SK-N-SH (cell line): ENCODE results near the gene CCDC116. TPM values are rescaled to one million over a fixed set of nuclear protein-coding genes. Genes with fewer than 3 reads are reported as not detected.
"Not testable (repeated sequence)": the region's sequence is repeated elsewhere in the genome, so short reads cannot be mapped to it uniquely, and the experiment has no call there.

Experiments used
- CTCF ChIA-PET: fragments of 300-600, 350-600 bp; formaldehyde crosslinking; extraction: SDS; loops from one replicate; lab custom pipeline; 2021; lab: Yijun Ruan, JAX
- POLR2A ChIA-PET: fragments of 350-600 bp; sonication (Branson Sonifier 250); formaldehyde crosslinking; extraction: SDS; loops from one replicate; lab custom pipeline; 2020; ENCODE audit warnings: antibody characterized with exemption, inconsistent platforms; lab: Yijun Ruan, JAX
- DNase-seq: peaks from one replicate; pipeline ENCODE4 v3.0.0; 2012
- H2AFZ ChIP-seq: fragments of 200-600 bp; sonication (generic); 2 replicates; pipeline ENCODE4 v1.8.1; 2016; ENCODE audit warnings: antibody characterized with exemption, mild to moderate bottlenecking, low read depth
- H3F3A ChIP-seq: fragments of 200-600 bp; sonication (generic); replicated peaks from 2 replicates; pipeline ENCODE3; 2016; ENCODE audit warnings: antibody characterized with exemption, mild to moderate bottlenecking; ENCODE audit not compliant: insufficient read depth
- H3K27ac ChIP-seq, 2 experiments: fragments of 200-500 bp in 1 of 2; fragments of 200-600 bp in 1 of 2; sonication (Bioruptor generic) in 1 of 2; sonication (generic), shearing (Covaris generic) in 1 of 2; 2 replicates each; pipeline versions ENCODE4 v1.5.1 to v1.6.1; 2014 to 2016; ENCODE audit warnings: low read depth in 2 of 2, inconsistent platforms in 1 of 2, low read length in 1 of 2, mild to moderate bottlenecking in 1 of 2, mixed read lengths in 1 of 2
- H3K27me3 ChIP-seq: fragments of 200-600 bp; sonication (generic), shearing (Covaris generic); 2 replicates; pipeline ENCODE4 v1.6.1; 2016; ENCODE audit warnings: mixed run types; ENCODE audit not compliant: insufficient read depth
- H3K36me3 ChIP-seq, 2 experiments: fragments of 200-500 bp in 1 of 2; fragments of 200-600 bp in 1 of 2; sonication (Bioruptor generic) in 1 of 2; sonication (generic) in 1 of 2; replicated peaks in 1 of 2; 2 replicates each; pipeline versions ENCODE3 to v1.5.1; 2014 to 2016; ENCODE audit warnings: low read length in 1 of 2, mild to moderate bottlenecking in 1 of 2; ENCODE audit not compliant: insufficient read depth in 2 of 2, control insufficient read depth in 1 of 2
- H3K4me1 ChIP-seq, 2 experiments: fragments of 200-500 bp in 1 of 2; fragments of 200-600 bp in 1 of 2; sonication (Bioruptor generic) in 1 of 2; sonication (generic), shearing (Covaris generic) in 1 of 2; 2 replicates each; pipeline versions ENCODE4 v1.5.1 to v1.6.1; 2014 to 2016; ENCODE audit warnings: low read depth in 1 of 2, low read length in 1 of 2, mixed run types in 1 of 2; ENCODE audit not compliant: insufficient read depth in 2 of 2, control insufficient read depth in 1 of 2
- H3K4me2 ChIP-seq: fragments of 200-600 bp; sonication (generic), shearing (Covaris generic); 2 replicates; pipeline ENCODE4 v1.6.1; 2017; ENCODE audit warnings: mixed run types
- H3K4me3 ChIP-seq, 2 experiments: fragments of 200-500 bp in 1 of 2; fragments of 200-600 bp in 1 of 2; sonication (Bioruptor generic) in 1 of 2; sonication (generic), shearing (Covaris generic) in 1 of 2; 2 replicates each; pipeline versions ENCODE4 v1.5.1 to v1.8.1; 2014 to 2016; ENCODE audit warnings: low read depth in 2 of 2, inconsistent platforms in 1 of 2, low read length in 1 of 2, mild to moderate bottlenecking in 1 of 2, mixed read lengths in 1 of 2, moderate library complexity in 1 of 2
- H3K79me2 ChIP-seq: fragments of 200-600 bp; sonication (generic); 2 replicates; pipeline ENCODE4 v1.8.1; 2017; ENCODE audit warnings: mild to moderate bottlenecking; ENCODE audit not compliant: insufficient read depth
- H3K9ac ChIP-seq: fragments of 200-600 bp; sonication (generic); 2 replicates; pipeline ENCODE4 v1.6.1; 2017; ENCODE audit warnings: mixed run types
- H3K9me2 ChIP-seq: fragments of 200-600 bp; sonication (generic); 2 replicates; pipeline ENCODE4 v1.6.1; 2017; ENCODE audit warnings: mixed run types
- H3K9me3 ChIP-seq: fragments of 200-600 bp; sonication (generic); 2 replicates; pipeline ENCODE4 v1.6.1; 2017; ENCODE audit warnings: mixed run types, mild to moderate bottlenecking, moderate library complexity
- H4K20me1 ChIP-seq: fragments of 200-600 bp; sonication (generic); 2 replicates; pipeline ENCODE4 v1.6.1; 2017; ENCODE audit warnings: mild to moderate bottlenecking, mixed run types; ENCODE audit not compliant: insufficient read depth
- CTCF ChIP-seq: fragments of 200-600 bp; sonication (generic); IDR thresholded peaks from 2 replicates; pipeline ENCODE4 v1.6.1; 2017; ENCODE audit warnings: antibody characterized with exemption, mild to moderate bottlenecking, moderate library complexity
- FOSL2 ChIP-seq: IDR thresholded peaks from 2 replicates; pipeline ENCODE4 v1.4.0; 2012; ENCODE audit warnings: low read depth, mild to moderate bottlenecking, moderate library complexity, borderline replicate concordance
- FOXJ3 ChIP-seq: sonication (generic); formaldehyde crosslinking; IDR thresholded peaks from 2 replicates; pipeline ENCODE4 v1.5.1; 2020; ENCODE audit warnings: mild to moderate bottlenecking, missing genetic modification reagents
- GATA2 ChIP-seq: sonication (generic); formaldehyde crosslinking; IDR thresholded peaks from 2 replicates; pipeline ENCODE4 v1.5.0; 2020; ENCODE audit warnings: mild to moderate bottlenecking, missing genetic modification reagents
- MAX ChIP-seq: IDR thresholded peaks from 2 replicates; pipeline ENCODE4 v1.4.0; 2012; ENCODE audit warnings: low read depth
- NRF1 ChIP-seq: IDR thresholded peaks from 2 replicates; pipeline ENCODE4 v1.6.1; 2012; ENCODE audit warnings: low read depth, mild to moderate bottlenecking, low read length
- RXRA ChIP-seq: IDR thresholded peaks from 2 replicates; pipeline ENCODE4 v1.4.0; 2012; ENCODE audit warnings: low read depth, mild to moderate bottlenecking, borderline replicate concordance
- YY1 ChIP-seq: IDR thresholded peaks from 2 replicates; pipeline ENCODE4 v1.4.0; 2012; ENCODE audit warnings: low read depth, mild to moderate bottlenecking
- WGBS: methylation state at CpG from one replicate; pipeline ENCODE4 v1.1.6; 2017; ENCODE audit warnings: low lambda C conversion rate; 5-methylcytosine and 5-hydroxymethylcytosine counted together
- polyA plus RNA-seq, 3 experiments: library from polyadenylated mRNA; depleted of rRNA; stranded (reverse); fragments of >200 nt; gene quantifications; 2 replicates each; pipeline ENCODE4 v1.2.3, GENCODE V29; 2012

CCDC116 gene
- polyA plus RNA-seq, 1 of the 3 experiments (the other 2 are of a cell fraction) = 0.28 TPM

- H3K4me3 ChIP-seq = peak overlapping the region in 1 of 2 experiments; percentile 70; a peak in 2 of 4 replicates
- H3K4me1 ChIP-seq = peaks cover 5 to 21% of the 10 kb centered on the region in 2 experiments; a peak in 2 of 4 replicates
- no peaks in the 10 kb centered on the region for H3K9me3 ChIP-seq
- H4K20me1 ChIP-seq = no peaks in the 10 kb centered on the region
- no peaks in the 10 kb centered on the region for H3K27me3 ChIP-seq
- 90% methylated on average over 16 of the region's 22 CpGs for WGBS
- H3K9ac ChIP-seq = no peak overlapping the region
- POLR2A ChIA-PET = interaction anchor here (0.7 to 2.9 kb wide), 6 partner anchors 7 to 92 kb away, joined by 3 to 20 read pairs (median 6); partner anchors contain the start of genes PPIL2, YDJC and YPEL1
- H3K36me3 ChIP-seq = peaks cover 0 to 2% of the 10 kb centered on the region in 2 experiments
- DNase-seq = no peak
- peak overlapping the region; percentile 97 for H3K4me2 ChIP-seq
- H3K79me2 ChIP-seq = 0 out of 2 replicates have a peak, but pooled peaks cover 3% of the 10 kb centered on the region
- no peak overlapping the region for H2AFZ ChIP-seq
- H3K9me2 ChIP-seq = no peaks in the 10 kb centered on the region
- no peak for TF ChIP-seq FOSL2
- no peak for TF ChIP-seq MAX
- no peak for TF ChIP-seq RXRA
- TF ChIP-seq CTCF = peak; percentile 19; the same call in 1 of the 2 replicates
- no peak for TF ChIP-seq NRF1
- TF ChIP-seq FOXJ3 = no peak
- no peak for TF ChIP-seq YY1
- no peak for TF ChIP-seq GATA2 (CRISPR knock-in tag)
- H3K27ac ChIP-seq = no peak overlapping the region; a peak in 1 of 4 replicates
- H3F3A ChIP-seq = peaks cover 18% of the 10 kb centered on the region
- CTCF ChIA-PET = interaction anchor here (0.7 to 8.3 kb wide), 14 partner anchors 9 to 309 kb away, joined by 3 to 145 read pairs (median 4); partner anchors contain the start of genes CCDC116, PPIL2, PPM1F and YDJC
Observed at GRCh38 chr22:21643533-21644357, 11.2 kb downstream of the CCDC116 start.

GRCh38 chr22:21645513-21645912 lies 13.0 kb downstream of the CCDC116 start:
- H3K36me3 ChIP-seq, H3K9ac ChIP-seq, H4K20me1 ChIP-seq, H3K9me2 ChIP-seq, DNase-seq, H2AFZ ChIP-seq, H3K4me2 ChIP-seq, H3K4me3 ChIP-seq, H3K27me3 ChIP-seq, H3K27ac ChIP-seq, POLR2A ChIA-PET, H3K9me3 ChIP-seq, H3K79me2 ChIP-seq: not testable (repeated sequence)
- 87% methylated on average over 6 of the region's 6 CpGs for WGBS
- CTCF ChIA-PET = interaction anchor here (1.5 to 4.9 kb wide), 3 partner anchors 11 to 16 kb away, joined by 4 to 56 read pairs (median 12); partner anchors contain the start of genes CCDC116 and YDJC
- peaks cover 17% of the 10 kb centered on the region for H3F3A ChIP-seq
- H3K4me1 ChIP-seq = peaks cover 5 to 21% of the 10 kb centered on the region in 2 experiments; a peak in 2 of 4 replicates
